H9 (cell line): ENCODE data around the gene KRTAP4-6. TPM values are rescaled to one million over a fixed set of nuclear protein-coding genes. Genes with fewer than 3 reads are reported as not detected.

Experiments used
- DNase-seq: peaks from one replicate; pipeline ENCODE4 v3.0.0-alpha.2; 2017
- H2AFZ ChIP-seq: one replicate; pipeline ENCODE4 v1.6.1; 2013; ENCODE audit warnings: mild to moderate bottlenecking, low read length, control low read depth, moderate library complexity
- H2AK5ac ChIP-seq: 2 replicates; pipeline ENCODE4 v1.6.1; 2013; ENCODE audit warnings: low read length, control low read depth, mixed read lengths; ENCODE audit not compliant: insufficient read length
- H2BK120ac ChIP-seq: one replicate; pipeline ENCODE4 v1.6.1; 2013; ENCODE audit warnings: low read depth, mild to moderate bottlenecking, low read length, control low read depth, inconsistent platforms; ENCODE audit not compliant: poor library complexity, severe bottlenecking
- H2BK12ac ChIP-seq: 2 replicates; pipeline ENCODE4 v1.6.1; 2013; ENCODE audit warnings: low read length, control low read depth, mixed read lengths, low read depth; ENCODE audit not compliant: insufficient read length
- H2BK15ac ChIP-seq: 2 replicates; pipeline ENCODE4 v1.6.1; 2013; ENCODE audit warnings: low read depth, low read length, control low read depth
- H2BK20ac ChIP-seq: one replicate; pipeline ENCODE4 v1.6.1; 2013; ENCODE audit warnings: low read depth, mild to moderate bottlenecking, low read length, control low read depth, inconsistent platforms; ENCODE audit not compliant: poor library complexity, severe bottlenecking
- H2BK5ac ChIP-seq: 2 replicates; pipeline ENCODE4 v1.6.1; 2013; ENCODE audit warnings: low read length, control low read depth, mixed read lengths; ENCODE audit not compliant: insufficient read length
- H3K14ac ChIP-seq: 2 replicates; pipeline ENCODE4 v1.6.1; 2013; ENCODE audit warnings: low read length, control low read depth; ENCODE audit not compliant: insufficient read depth
- H3K18ac ChIP-seq: 2 replicates; pipeline ENCODE4 v1.6.1; 2013; ENCODE audit warnings: low read depth, mild to moderate bottlenecking, mixed read lengths, low read length, control low read depth; ENCODE audit not compliant: insufficient read length
- H3K23ac ChIP-seq: 2 replicates; pipeline ENCODE4 v1.6.1; 2013; ENCODE audit warnings: low read length, control low read depth, mixed read lengths, low read depth; ENCODE audit not compliant: insufficient read length
- H3K23me2 ChIP-seq: 2 replicates; pipeline ENCODE4 v1.6.1; 2013; ENCODE audit warnings: low read depth, mild to moderate bottlenecking, mixed read lengths, low read length, control low read depth; ENCODE audit not compliant: insufficient read length, poor library complexity, severe bottlenecking
- H3K27ac ChIP-seq: 2 replicates; pipeline ENCODE4 v1.5.1; 2013; ENCODE audit warnings: low read length, control low read depth, mixed read lengths, low read depth; ENCODE audit not compliant: insufficient read length
- H3K27me3 ChIP-seq: 2 replicates; pipeline ENCODE4 v1.6.1; 2013; ENCODE audit warnings: low read length, control low read depth, inconsistent platforms; ENCODE audit not compliant: insufficient read depth
- H3K4ac ChIP-seq: 2 replicates; pipeline ENCODE4 v1.6.1; 2013; ENCODE audit warnings: low read depth, mild to moderate bottlenecking, control low read depth, inconsistent platforms, low read length, moderate library complexity
- H3K4me1 ChIP-seq: 2 replicates; pipeline ENCODE4 v1.6.1; 2013; ENCODE audit warnings: low read length, control low read depth, inconsistent platforms; ENCODE audit not compliant: insufficient read depth
- H3K4me2 ChIP-seq: 2 replicates; pipeline ENCODE4 v1.6.1; 2013; ENCODE audit warnings: low read length, control low read depth, mixed read lengths; ENCODE audit not compliant: insufficient read length, insufficient read depth
- H3K56ac ChIP-seq: 2 replicates; pipeline ENCODE4 v1.6.1; 2013; ENCODE audit warnings: low read depth, mild to moderate bottlenecking, mixed read lengths, low read length, control low read depth; ENCODE audit not compliant: insufficient read length
- H3K79me1 ChIP-seq: 2 replicates; pipeline ENCODE4 v1.6.1; 2013; ENCODE audit warnings: low read depth, mild to moderate bottlenecking, moderate library complexity, low read length, control low read depth, inconsistent platforms; ENCODE audit not compliant: insufficient read depth, poor library complexity, severe bottlenecking
- H3K79me2 ChIP-seq: 2 replicates; pipeline ENCODE4 v1.6.1; 2013; ENCODE audit warnings: low read length, control low read depth, inconsistent platforms; ENCODE audit not compliant: insufficient read depth
- H3K9ac ChIP-seq: 2 replicates; pipeline ENCODE4 v1.6.1; 2013; ENCODE audit warnings: low read length, control low read depth, mixed read lengths; ENCODE audit not compliant: insufficient read length; ENCODE audit errors: extremely low read depth
- H3K9me3 ChIP-seq: one replicate; pipeline ENCODE4 v1.6.1; 2013; ENCODE audit warnings: low read depth, low read length, inconsistent platforms; ENCODE audit not compliant: control insufficient read depth
- H3T11ph ChIP-seq: one replicate; pipeline ENCODE4 v1.6.1; 2013; ENCODE audit warnings: mild to moderate bottlenecking, low read length, control low read depth, inconsistent platforms
- H4K20me1 ChIP-seq: one replicate; pipeline ENCODE4 v1.6.1; 2013; ENCODE audit not compliant: control insufficient read depth, insufficient read length, insufficient read depth
- H4K5ac ChIP-seq: 2 replicates; pipeline ENCODE4 v1.6.1; 2013; ENCODE audit warnings: low read depth, mild to moderate bottlenecking, mixed read lengths, low read length, control low read depth; ENCODE audit not compliant: insufficient read length
- H4K8ac ChIP-seq: replicated peaks from 2 replicates; pipeline ENCODE4 v1.6.1; 2013; ENCODE audit warnings: low read length, control low read depth, mixed read lengths, low read depth; ENCODE audit not compliant: insufficient read length
- H4K91ac ChIP-seq: 2 replicates; pipeline ENCODE4 v1.6.1; 2013; ENCODE audit warnings: low read depth, mild to moderate bottlenecking, moderate library complexity, mixed read lengths, low read length, control low read depth; ENCODE audit not compliant: insufficient read length
- H3K27ac Mint-ChIP-seq, 3 experiments: 2 replicates in 2 of 3; 3 replicates in 1 of 3; pipeline ENCODE4 v1.8.0; 2020 to 2021; ENCODE audit warnings: mixed read lengths in 3 of 3, mild to moderate bottlenecking in 1 of 3, moderate library complexity in 1 of 3
- H3K27me3 Mint-ChIP-seq: 2 replicates; pipeline ENCODE4 v1.8.0; 2021; ENCODE audit warnings: low read depth, mild to moderate bottlenecking, moderate library complexity, mixed read lengths
- H3K36me3 Mint-ChIP-seq, 3 experiments: 2 replicates in 2 of 3; 3 replicates in 1 of 3; pipeline ENCODE4 v1.8.0; 2020 to 2021; ENCODE audit warnings: low read depth in 3 of 3, mixed read lengths in 3 of 3; ENCODE audit not compliant: insufficient read depth in 1 of 3
- H3K4me1 Mint-ChIP-seq, 2 experiments: 2 replicates each; pipeline ENCODE4 v1.8.0; 2020; ENCODE audit warnings: mixed read lengths in 2 of 2
- H3K4me3 Mint-ChIP-seq, 2 experiments: 2 replicates in 1 of 2; 3 replicates in 1 of 2; pipeline ENCODE4 v1.8.0; 2020 to 2021; ENCODE audit warnings: mild to moderate bottlenecking in 2 of 2, mixed read lengths in 2 of 2, moderate library complexity in 1 of 2
- H3K9me3 Mint-ChIP-seq, 2 experiments: 2 replicates in 1 of 2; 3 replicates in 1 of 2; pipeline ENCODE4 v1.8.0; 2020; ENCODE audit warnings: mild to moderate bottlenecking in 2 of 2, mixed read lengths in 2 of 2, moderate library complexity in 1 of 2
- CTCF ChIP-seq: fragments of 200-600 bp; sonication (generic); conservative IDR thresholded peaks from 3 replicates; pipeline ENCODE4 v1.8.0; 2021; ENCODE audit warnings: antibody characterized with exemption, mild to moderate bottlenecking
- WGBS: extraction: QIAGEN DNeasy Blood & Tissue Kit; methylation state at CpG from one replicate; pipeline ENCODE4 v1.1.7; 2013; ENCODE audit warnings: missing lambda C conversion rate, low lambda C conversion rate, mixed read lengths; ENCODE audit not compliant: insufficient read length; ENCODE audit errors: extremely low coverage; 5-methylcytosine and 5-hydroxymethylcytosine counted together
- total RNA-seq: library from RNA; stranded (reverse); gene quantifications from 2 replicates; pipeline ENCODE4 v1.2.1, GENCODE V29; 2021

Gene KRTAP4-6
- total RNA-seq, 1 experiment from 2014 or later = not detected

DNA sequence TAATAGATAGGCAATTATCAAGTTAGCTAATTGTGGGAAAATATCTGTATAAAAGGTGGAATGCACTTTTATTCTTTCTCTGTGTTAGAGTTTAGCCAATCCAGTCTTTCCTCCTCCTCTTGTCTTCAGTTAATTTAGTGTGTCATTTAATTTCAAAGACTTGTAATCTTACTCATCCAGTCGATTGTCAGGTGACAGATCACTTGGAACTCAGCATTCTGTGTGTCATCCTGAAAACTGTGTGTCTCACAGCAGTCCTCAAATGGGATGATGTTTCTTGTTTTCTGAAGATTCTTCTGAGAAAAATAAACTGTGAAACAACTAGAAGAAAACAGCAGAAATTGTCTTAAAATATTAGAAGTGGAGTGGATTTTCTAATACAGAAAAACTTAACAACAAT is 44.7 kb upstream of the KRTAP4-6 start:
- Histone ChIP-seq H2BK20ac (no peak overlapping the region), H3K56ac (no peak overlapping the region), H3K27ac (no peak overlapping the region), H4K91ac (no peak overlapping the region), H3T11ph (no peak overlapping the region), H2BK5ac (no peak overlapping the region), H4K20me1 (no peaks in the 10 kb centered on the region), H3K4me1 (no peaks in the 10 kb centered on the region), H3K79me2 (no peaks in the 10 kb centered on the region), H3K14ac (no peak overlapping the region), H3K23me2 (no peaks in the 10 kb centered on the region), H3K9me3 (no peaks in the 10 kb centered on the region), H2BK120ac (no peak overlapping the region), H3K4me2 (no peak overlapping the region), H4K5ac (no peak overlapping the region), H3K9ac (no peak overlapping the region), H3K4ac (no peak overlapping the region), H3K27me3 (no peaks in the 10 kb centered on the region), H3K23ac (no peak overlapping the region), H2AFZ (no peak overlapping the region), H2AK5ac (no peak overlapping the region), H3K79me1 (no peaks in the 10 kb centered on the region), H3K18ac (no peak overlapping the region), H4K8ac (no peak overlapping the region), H2BK12ac (no peak overlapping the region), H2BK15ac (no peak overlapping the region)
- WGBS = no CpG with 5 or more reads among the region's 1 CpG
- no peaks in the 10 kb centered on the region for H3K36me3 Mint-ChIP-seq
- H3K27ac Mint-ChIP-seq = no peak overlapping the region; a peak in 1 of 7 replicates
- H3K4me3 Mint-ChIP-seq = no peak overlapping the region
- H3K4me1 Mint-ChIP-seq = peaks cover 8 to 9% of the 10 kb centered on the region in 2 experiments
- no peak for TF ChIP-seq CTCF
- H3K27me3 Mint-ChIP-seq = peaks cover 2% of the 10 kb centered on the region; the same call in 1 of the 2 replicates
- H3K9me3 Mint-ChIP-seq = no peaks in the 10 kb centered on the region; a peak in 1 of 5 replicates
- no peak for DNase-seq
